Activated naive CD8-positive, alpha-beta T cell treated with anti-CD3 and anti-CD28 coated beads, Interleukin-2, amount 50 U/mL, for 16 hours (primary cell): ENCODE measurements around the gene OTOP2.
"Not testable (repeated sequence)": the region's sequence is repeated elsewhere in the genome, so short reads cannot be mapped to it uniquely, and the experiment has no call there.

Experiments
- DNase-seq: peaks from one replicate; pipeline ENCODE4 v3.0.0-alpha.2; 2020; ENCODE audit warnings: low read depth, low spot score

The OTOP2 gene

GRCh38 chr17:74901353-74902135 lies 22.5 kb upstream of the OTOP2 start:
- no peak for DNase-seq

DNA sequence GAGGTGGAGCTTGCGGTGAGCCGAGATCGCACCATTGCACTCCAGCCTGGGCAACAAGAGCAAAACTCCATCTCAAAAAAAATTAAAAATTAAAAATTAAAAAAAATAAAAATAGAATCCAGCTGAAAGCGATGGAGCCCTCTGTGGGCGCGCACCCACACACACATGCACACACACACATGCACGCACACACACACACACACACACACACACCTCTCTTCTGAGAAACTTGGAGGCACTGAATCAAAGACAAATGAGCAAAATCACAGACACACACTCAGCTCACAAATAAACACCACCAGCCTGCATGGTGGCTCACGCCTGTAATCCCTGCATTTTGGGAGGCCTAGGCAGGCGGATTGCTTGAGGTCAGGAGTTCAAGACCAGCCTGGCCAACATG lies 21.0 kb upstream of the OTOP2 start:
- no peak for DNase-seq

DNA sequence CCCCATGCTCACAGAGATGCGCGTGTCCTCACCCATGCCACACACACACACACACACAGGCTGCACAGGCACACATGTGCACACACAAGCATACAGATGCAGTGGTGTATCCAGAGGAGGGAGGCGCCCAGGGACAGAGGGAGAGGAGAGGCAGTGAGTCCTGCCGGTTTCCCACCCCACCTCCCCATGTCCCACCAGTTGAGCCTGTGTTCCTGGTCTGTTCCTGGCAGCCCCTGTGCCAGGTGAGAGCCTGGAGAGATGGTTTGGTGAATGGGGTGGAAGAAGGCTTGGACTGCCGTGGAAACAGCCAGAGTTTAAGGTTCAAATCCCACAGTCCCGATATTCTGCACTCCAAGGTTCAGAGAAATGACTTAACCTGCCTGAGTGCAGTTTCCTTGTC lies 20.4 kb upstream of the OTOP2 start:
- no peak for DNase-seq

DNA sequence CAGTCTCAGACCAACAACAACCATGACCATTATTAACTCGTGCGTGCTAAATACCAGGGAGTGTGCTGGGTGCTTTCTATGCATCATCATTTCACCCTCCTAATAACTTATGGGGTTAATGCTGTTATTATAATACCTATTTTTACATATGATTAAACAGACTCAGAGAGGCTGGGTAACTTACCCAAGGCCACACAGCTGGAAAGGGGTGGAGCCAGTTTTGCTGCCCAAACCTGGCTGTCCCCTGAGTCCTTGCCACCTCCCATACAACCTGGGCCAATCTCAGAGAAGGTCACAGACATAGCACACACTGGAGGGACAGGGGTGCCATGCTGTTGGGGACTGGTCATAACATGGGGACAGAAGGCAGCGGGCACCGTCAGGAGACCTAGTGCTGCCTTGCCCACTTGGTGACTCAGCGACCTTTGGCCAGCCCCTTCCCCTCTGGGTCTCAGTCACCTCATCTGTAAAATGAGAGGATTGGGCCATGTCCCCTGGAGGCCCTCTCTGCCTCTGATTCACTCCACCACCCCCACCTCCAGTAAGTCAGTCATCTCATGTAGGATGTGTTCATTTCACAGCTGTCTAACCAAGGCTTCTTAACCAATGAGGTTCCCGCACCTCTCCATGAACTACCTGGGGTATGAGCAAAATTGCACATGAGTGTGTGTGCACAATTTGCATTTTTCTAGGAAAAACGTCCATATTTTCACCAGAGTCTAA lies 19.2 kb upstream of the OTOP2 start:
- no peak for DNase-seq

- not testable (repeated sequence) for DNase-seq
Measured at GRCh38 chr17:74906214-74906793, 17.8 kb upstream of the OTOP2 start.

DNA sequence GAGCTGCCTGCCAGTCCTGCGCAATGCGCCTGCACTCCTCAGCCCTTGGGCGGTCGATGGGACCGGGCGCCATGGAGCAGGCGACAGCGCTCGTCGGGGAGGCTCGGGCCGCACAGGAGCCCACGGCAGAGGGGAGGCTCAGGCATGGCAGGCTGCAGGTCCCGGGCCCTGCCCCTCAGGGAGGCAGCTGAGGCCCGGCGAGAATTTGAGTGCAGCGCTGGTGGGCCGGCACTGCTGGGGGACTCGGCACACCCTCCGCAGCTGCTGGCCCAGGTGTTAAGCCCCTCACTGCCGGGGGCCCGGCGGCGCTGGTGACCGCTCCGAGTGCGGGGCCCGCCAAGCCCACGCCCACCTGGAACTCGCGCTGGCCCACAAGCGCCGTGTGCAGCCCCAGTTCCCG lies 17.1 kb upstream of the OTOP2 start:
- no peak for DNase-seq

DNA sequence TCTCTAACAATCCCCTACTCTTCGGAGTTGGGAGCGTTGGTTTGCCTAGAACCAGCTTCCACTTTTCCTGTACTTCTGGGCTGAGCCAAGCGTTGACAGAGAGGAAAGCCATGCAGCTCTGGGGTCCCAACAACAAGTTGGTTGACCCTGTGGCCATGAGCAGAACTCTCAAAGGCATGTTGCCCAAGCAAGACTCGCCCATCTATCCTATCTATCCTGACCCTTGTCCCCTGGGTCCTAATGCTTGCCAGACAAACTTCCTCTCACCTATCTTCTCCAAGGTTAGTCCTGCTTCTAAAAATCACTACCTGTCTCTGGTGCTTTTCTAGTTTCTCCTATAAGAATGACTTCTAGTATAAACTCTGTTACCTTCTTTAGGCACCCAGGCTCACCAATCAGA lies 15.0 kb upstream of the OTOP2 start:
- DNase-seq, result not testable (repeated sequence)

GRCh38 chr17:74911423-74911822 lies 12.7 kb upstream of the OTOP2 start:
- not testable (repeated sequence) for DNase-seq

- DNase-seq, result no peak
Measured at GRCh38 chr17:74916136-74916850, 7.8 kb upstream of the OTOP2 start.

DNA sequence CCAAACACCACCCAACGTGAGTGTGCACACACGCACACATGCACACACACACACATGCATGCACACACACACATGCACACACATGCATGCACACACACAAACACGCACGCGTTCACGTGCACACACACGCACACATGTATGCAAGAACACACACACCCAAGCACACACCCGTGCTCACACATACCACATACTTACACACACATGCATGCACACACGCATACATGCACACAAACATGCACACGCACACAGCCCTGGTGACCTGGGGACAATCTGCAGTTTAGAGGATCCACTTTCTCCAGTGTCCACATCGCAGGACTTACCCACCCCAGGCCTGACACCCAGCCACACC lies 7.2 kb upstream of the OTOP2 start:
- no peak for DNase-seq

GRCh38 chr17:74917430-74917829 lies 6.6 kb upstream of the OTOP2 start:
- no peak for DNase-seq

- DNase-seq, result no peak
Measured at GRCh38 chr17:74918906-74919305, 5.2 kb upstream of the OTOP2 start.

GRCh38 chr17:74919440-74920305 lies 4.4 kb upstream of the OTOP2 start:
- DNase-seq, result no peak

GRCh38 chr17:74920306-74920620 lies 3.8 kb upstream of the OTOP2 start:
- no peak for DNase-seq

DNA sequence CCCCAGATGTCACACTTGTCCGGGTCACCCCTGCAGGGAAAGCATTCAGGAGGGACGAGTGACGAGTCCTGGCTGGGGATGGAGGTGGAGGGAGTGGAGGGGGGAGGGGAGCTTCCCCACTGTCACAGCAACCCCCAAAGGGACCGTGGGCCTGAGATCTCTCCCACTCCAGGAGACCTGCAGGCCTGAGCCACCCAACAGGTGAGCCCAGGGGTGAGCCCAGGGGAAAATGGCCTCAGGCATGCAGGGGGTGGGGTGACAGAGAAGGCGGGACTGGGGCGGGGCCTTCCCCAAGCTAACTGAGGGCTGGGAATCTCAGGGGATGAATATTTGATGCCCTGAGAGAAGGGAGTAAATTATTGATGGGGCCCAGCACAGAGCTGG lies 3.4 kb upstream of the OTOP2 start:
- no peak for DNase-seq

- DNase-seq, result no peak
Measured at GRCh38 chr17:74921026-74921681, 2.9 kb upstream of the OTOP2 start.

- no peak for DNase-seq
Measured at GRCh38 chr17:74921769-74922168, 2.3 kb upstream of the OTOP2 start.

DNA sequence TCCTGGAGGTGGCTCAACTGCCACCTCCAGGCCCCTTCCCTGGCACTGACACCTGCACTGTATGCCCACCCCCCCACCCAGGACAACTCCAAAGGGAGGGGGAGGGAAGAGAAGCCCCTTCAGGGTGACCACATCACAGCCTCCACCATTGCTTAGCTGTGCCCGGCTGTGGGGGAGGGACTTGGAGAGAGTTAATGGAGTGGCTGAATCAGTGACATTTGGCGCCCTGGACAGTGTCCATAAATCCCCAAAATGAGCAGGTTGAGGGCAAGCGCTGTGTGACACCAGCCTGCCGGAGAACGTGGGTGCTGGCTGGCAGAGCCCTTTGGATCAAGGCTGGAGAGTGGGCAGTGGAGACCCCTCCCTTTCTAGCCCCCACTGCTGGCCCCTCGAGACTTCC lies 1.9 kb upstream of the OTOP2 start:
- no peak for DNase-seq

DNA sequence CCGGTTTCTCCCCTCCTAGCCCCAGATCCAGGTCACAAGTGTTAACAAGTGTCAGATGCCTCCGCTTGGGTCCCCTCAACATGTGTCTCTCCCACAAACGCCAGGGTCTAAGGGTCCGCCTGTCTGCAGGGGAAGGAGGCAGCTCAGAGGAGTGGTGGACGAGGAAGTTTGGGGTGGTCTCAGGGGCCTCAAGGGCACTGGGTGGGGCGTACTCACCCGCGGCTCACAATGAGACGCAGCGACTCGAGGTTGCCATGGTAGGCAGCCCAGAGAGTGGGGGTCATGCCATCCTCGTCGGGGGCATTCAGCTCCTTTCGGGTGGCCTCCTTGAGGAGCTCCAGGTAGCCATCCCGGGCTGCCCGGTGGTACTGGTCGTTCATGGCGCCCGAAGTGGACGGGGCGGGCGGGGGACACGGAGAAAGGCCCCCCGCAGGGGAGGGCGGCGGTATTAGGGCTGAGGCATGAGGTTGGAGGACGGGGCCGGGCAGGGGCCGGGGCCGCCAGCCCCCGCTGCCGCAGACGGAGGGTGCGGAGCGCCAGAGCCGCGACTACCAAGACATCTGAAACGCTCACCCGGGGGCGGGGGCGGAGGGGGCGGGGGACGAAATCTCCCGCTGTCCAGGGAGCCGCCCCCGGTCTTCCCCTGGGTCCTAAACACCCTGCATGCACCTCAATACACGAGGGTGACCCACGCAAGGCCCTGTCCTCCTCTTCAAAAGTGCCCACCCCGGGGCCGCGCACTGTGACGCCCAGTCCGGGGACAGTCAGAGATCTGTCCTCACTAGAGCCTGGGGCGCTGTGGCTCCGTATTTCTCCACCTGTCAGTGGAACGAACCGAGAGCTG lies 1.2 kb upstream of the OTOP2 start, which contains the start of gene USH1G:
Gene USH1G (minus strand): TSS at position 562 of the 844 bp plus-strand sequence. CDS start 182 bp downstream, at position 380.
- no peak for DNase-seq
